HUES64 (cell line): Measurements from ENCODE around the gene GPX7.
A peak's percentile ranks its signal among the peaks of the same experiment; 100 is the strongest.

Experiments
- H3K27ac ChIP-seq: 2 replicates; pipeline ENCODE4 v1.7.0; 2013; ENCODE audit warnings: low read depth, low read length, inconsistent platforms
- H3K27me3 ChIP-seq: 2 replicates; pipeline ENCODE4 v1.6.1; 2013; ENCODE audit warnings: mild to moderate bottlenecking, low read length; ENCODE audit not compliant: insufficient read depth
- H3K36me3 ChIP-seq: 2 replicates; pipeline ENCODE4 v1.6.1; 2013; ENCODE audit warnings: mild to moderate bottlenecking, low read length; ENCODE audit not compliant: insufficient read depth
- H3K4me1 ChIP-seq: 2 replicates; pipeline ENCODE4 v1.6.1; 2013; ENCODE audit warnings: mild to moderate bottlenecking, low read length, moderate library complexity; ENCODE audit not compliant: insufficient read depth
- H3K4me3 ChIP-seq: 2 replicates; pipeline ENCODE4 v1.5.1; 2013; ENCODE audit warnings: mild to moderate bottlenecking, low read length, moderate library complexity
- H3K9ac ChIP-seq: 2 replicates; pipeline ENCODE4 v1.6.1; 2013; ENCODE audit warnings: mild to moderate bottlenecking, low read depth, low read length
- H3K9me3 ChIP-seq: 2 replicates; pipeline ENCODE4 v1.6.1; 2013; ENCODE audit warnings: low read depth, low read length; ENCODE audit not compliant: insufficient read depth
- WGBS: fragments of 150-250, 120-280 bp; methylation state at CpG from one replicate; pipeline ENCODE4 v1.1.7; 2013; ENCODE audit warnings: missing lambda C conversion rate; 5-methylcytosine and 5-hydroxymethylcytosine counted together

The GPX7 gene

GRCh38 chr1:52590266-52590665, 11.9 kb upstream of the GPX7 start:
- WGBS = 66% methylated on average over 6 of the region's 6 CpGs
- no peaks in the 10 kb centered on the region for H3K9me3 ChIP-seq
- no peak overlapping the region for H3K27ac ChIP-seq

GRCh38 chr1:52592637-52593323, 9.4 kb upstream of the GPX7 start:
- no peaks in the 10 kb centered on the region for H3K36me3 ChIP-seq
- H3K4me1 ChIP-seq = peaks cover 16% of the 10 kb centered on the region
- no peak overlapping the region for H3K4me3 ChIP-seq
- H3K27ac ChIP-seq = no peak overlapping the region
- H3K27me3 ChIP-seq = no peaks in the 10 kb centered on the region
- 95% methylated on average over 4 of the region's 5 CpGs for WGBS
- H3K9me3 ChIP-seq = no peaks in the 10 kb centered on the region
- no peak overlapping the region for H3K9ac ChIP-seq

More at GRCh38 chr1:52590266-52590665, 11.9 kb upstream of the GPX7 start:
- Histone ChIP-seq H3K4me1 (peaks cover 16% of the 10 kb centered on the region), H3K9ac (no peak overlapping the region), H3K36me3 (no peaks in the 10 kb centered on the region), H3K27me3 (no peaks in the 10 kb centered on the region), H3K4me3 (no peak overlapping the region)

- no peak overlapping the region for H3K27ac ChIP-seq
Observed at GRCh38 chr1:52593495-52593894, 8.7 kb upstream of the GPX7 start.

GRCh38 chr1:52595061-52595460, 7.1 kb upstream of the GPX7 start:
- Histone ChIP-seq H3K36me3 (no peaks in the 10 kb centered on the region), H3K4me3 (no peak overlapping the region), H3K27ac (no peak overlapping the region), H3K9me3 (no peaks in the 10 kb centered on the region), H3K27me3 (peaks cover 6% of the 10 kb centered on the region; the same call in 1 of the 2 replicates), H3K4me1 (peaks cover 7% of the 10 kb centered on the region; the same call in 1 of the 2 replicates), H3K9ac (no peak overlapping the region)
- WGBS = 79% methylated on average over 3 of the region's 3 CpGs

More at GRCh38 chr1:52593495-52593894, 8.7 kb upstream of the GPX7 start:
- peaks cover 16% of the 10 kb centered on the region for H3K4me1 ChIP-seq
- no peaks in the 10 kb centered on the region for H3K27me3 ChIP-seq
- no peaks in the 10 kb centered on the region for H3K9me3 ChIP-seq
- H3K36me3 ChIP-seq = no peaks in the 10 kb centered on the region
- H3K4me3 ChIP-seq = no peak overlapping the region
- WGBS = 94% methylated on average over 1 of the region's 1 CpG
- no peak overlapping the region for H3K9ac ChIP-seq

GRCh38 chr1:52597912-52598311, 4.3 kb upstream of the GPX7 start:
- Histone ChIP-seq H3K36me3 (no peaks in the 10 kb centered on the region), H3K9me3 (no peaks in the 10 kb centered on the region), H3K9ac (no peak overlapping the region), H3K27ac (no peak overlapping the region), H3K4me1 (peaks cover 9% of the 10 kb centered on the region; the same call in 1 of the 2 replicates), H3K4me3 (no peak overlapping the region), H3K27me3 (peaks cover 31% of the 10 kb centered on the region)
- WGBS = 79% methylated on average over 2 of the region's 2 CpGs

GRCh38 chr1:52598729-52599128, 3.4 kb upstream of the GPX7 start:
- Histone ChIP-seq H3K27me3 (peaks cover 39% of the 10 kb centered on the region), H3K4me3 (no peak overlapping the region), H3K4me1 (peaks cover 11% of the 10 kb centered on the region; the same call in 1 of the 2 replicates), H3K36me3 (no peaks in the 10 kb centered on the region), H3K9ac (no peak overlapping the region), H3K9me3 (no peaks in the 10 kb centered on the region), H3K27ac (no peak overlapping the region)
- 93% methylated on average over 7 of the region's 7 CpGs for WGBS

- Histone ChIP-seq H3K4me1 (peaks cover 11% of the 10 kb centered on the region; the same call in 1 of the 2 replicates), H3K9me3 (no peaks in the 10 kb centered on the region), H3K27me3 (peaks cover 43% of the 10 kb centered on the region), H3K27ac (no peak overlapping the region), H3K4me3 (no peak overlapping the region), H3K9ac (no peak overlapping the region), H3K36me3 (no peaks in the 10 kb centered on the region)
- 96% methylated on average over 7 of the region's 7 CpGs for WGBS
Observed at GRCh38 chr1:52599236-52599635, 2.9 kb upstream of the GPX7 start.

GRCh38 chr1:52600533-52601179, 1.5 kb upstream of the GPX7 start:
- H3K27ac ChIP-seq = no peak overlapping the region
- H3K4me3 ChIP-seq = no peak overlapping the region
- no peak overlapping the region for H3K9ac ChIP-seq
- peaks cover 11% of the 10 kb centered on the region; the same call in 1 of the 2 replicates for H3K4me1 ChIP-seq
- H3K27me3 ChIP-seq = peaks cover 43% of the 10 kb centered on the region
- WGBS = 95% methylated on average over 8 of the region's 8 CpGs
- H3K9me3 ChIP-seq = no peaks in the 10 kb centered on the region
- H3K36me3 ChIP-seq = no peaks in the 10 kb centered on the region

GRCh38 chr1:52601519-52601918, 652 bp upstream of the GPX7 start:
- Histone ChIP-seq H3K27me3 (peaks cover 43% of the 10 kb centered on the region), H3K9ac (no peak overlapping the region)
- 83% methylated on average over 3 of the region's 3 CpGs for WGBS

GRCh38 chr1:52602856-52603600, 857 bp downstream of the GPX7 start:
- peak overlapping the region; percentile 63 for H3K4me3 ChIP-seq
- peaks cover 11% of the 10 kb centered on the region; the same call in 1 of the 2 replicates for H3K4me1 ChIP-seq
- no peak overlapping the region for H3K27ac ChIP-seq
- H3K9ac ChIP-seq = peak overlapping the region; percentile 80
- 52% methylated on average over 21 of the region's 21 CpGs for WGBS
- no peaks in the 10 kb centered on the region for H3K9me3 ChIP-seq
- H3K27me3 ChIP-seq = peaks cover 43% of the 10 kb centered on the region
- peaks cover 9% of the 10 kb centered on the region; the same call in 1 of the 2 replicates for H3K36me3 ChIP-seq

More at GRCh38 chr1:52601519-52601918, 652 bp upstream of the GPX7 start:
- Histone ChIP-seq H3K27ac (no peak overlapping the region), H3K36me3 (no peaks in the 10 kb centered on the region), H3K9me3 (no peaks in the 10 kb centered on the region), H3K4me3 (peak overlapping the region; percentile 63; the same call in 1 of the 2 replicates), H3K4me1 (peaks cover 11% of the 10 kb centered on the region; the same call in 1 of the 2 replicates)

- Histone ChIP-seq H3K9ac (no peak overlapping the region), H3K36me3 (peaks cover 15% of the 10 kb centered on the region), H3K27me3 (peaks cover 43% of the 10 kb centered on the region), H3K9me3 (no peaks in the 10 kb centered on the region), H3K4me3 (no peak overlapping the region), H3K27ac (no peak overlapping the region), H3K4me1 (peaks cover 11% of the 10 kb centered on the region; the same call in 1 of the 2 replicates)
- 92% methylated on average over 6 of the region's 6 CpGs for WGBS
Observed at GRCh38 chr1:52603630-52604029, 1.5 kb downstream of the GPX7 start.
